NB4 (cell line): ENCODE measurements around the gene LRRK2.

Experiments used
- CTCF ChIP-seq: IDR thresholded peaks from one replicate; pipeline ENCODE4 v1.5.1; 2012; ENCODE audit warnings: low read depth, low read length
- MAX ChIP-seq: IDR thresholded peaks from 2 replicates; pipeline ENCODE4 v1.6.1; 2011; ENCODE audit warnings: low read depth, low read length
- MYC ChIP-seq: IDR thresholded peaks from 2 replicates; pipeline ENCODE4 v1.6.1; 2011; ENCODE audit warnings: low read depth, low read length
- POLR2A ChIP-seq: IDR thresholded peaks from 2 replicates; pipeline ENCODE4 v1.6.1; 2011; ENCODE audit warnings: mild to moderate bottlenecking; ENCODE audit not compliant: insufficient read length; ENCODE audit errors: extremely low read depth

- no peak for TF ChIP-seq CTCF
- no peak for TF ChIP-seq MYC
- no peak for TF ChIP-seq MAX
- no peak for TF ChIP-seq POLR2A
These were observed 90.6 kb downstream of the LRRK2 start for GRCh38 chr12:40315375-40315774.
